Fibroblast of lung (primary cell): ENCODE measurements around the gene UBE2K. TPM values are rescaled to one million over a fixed set of nuclear protein-coding genes. Genes with fewer than 3 reads are reported as not detected.
A peak's percentile ranks its signal among the peaks of the same experiment; 100 is the strongest.

Experiments
- DNase-seq, 2 donors: peaks; one replicate each; pipeline versions ENCODE4 v3.0.0 to v3.0.0-alpha.2; 2010; ENCODE audit warnings: low read depth in 2 of 2
- H2AFZ ChIP-seq: 2 replicates; pipeline ENCODE4 v1.5.1; 2012; ENCODE audit warnings: low read length, control low read depth, inconsistent platforms
- H3K27ac ChIP-seq: 2 replicates; pipeline ENCODE4 v1.5.1; 2011; ENCODE audit warnings: low read length, control low read depth; ENCODE audit not compliant: insufficient read depth
- H3K27me3 ChIP-seq: 2 replicates; pipeline ENCODE4 v1.5.1; 2011; ENCODE audit warnings: mild to moderate bottlenecking, low read length; ENCODE audit not compliant: control insufficient read depth, insufficient read depth
- H3K36me3 ChIP-seq: 2 replicates; pipeline ENCODE4 v1.5.1; 2011; ENCODE audit warnings: low read length; ENCODE audit not compliant: control insufficient read depth, insufficient read depth
- H3K4me1 ChIP-seq: 2 replicates; pipeline ENCODE4 v1.5.1; 2011; ENCODE audit warnings: low read length; ENCODE audit not compliant: control insufficient read depth, insufficient read depth; ENCODE audit errors: extremely low read depth
- H3K4me2 ChIP-seq: 2 replicates; pipeline ENCODE4 v1.5.1; 2011; ENCODE audit warnings: low read length, control low read depth; ENCODE audit not compliant: insufficient read depth; ENCODE audit errors: extremely low read depth
- H3K4me3 ChIP-seq, 4 experiments: fragments of 200-600 bp in 1 of 4; sonication (generic) in 1 of 4; replicated peaks in 1 of 4; 2 replicates each; pipeline ENCODE4 v1.5.1; 2011 to 2016; ENCODE audit warnings: low read length in 4 of 4, low read depth in 3 of 4, mild to moderate bottlenecking in 3 of 4, control low read depth in 2 of 4, inconsistent platforms in 1 of 4, mixed read lengths in 1 of 4; ENCODE audit not compliant: insufficient read depth in 1 of 4; ENCODE audit errors: control extremely low read depth in 1 of 4
- H3K79me2 ChIP-seq: 2 replicates; pipeline ENCODE4 v1.5.1; 2012; ENCODE audit warnings: mild to moderate bottlenecking, low read length, inconsistent platforms; ENCODE audit not compliant: control insufficient read depth, insufficient read depth
- H3K9ac ChIP-seq: 2 replicates; pipeline ENCODE4 v1.5.1; 2011; ENCODE audit warnings: mild to moderate bottlenecking, low read length, control low read depth; ENCODE audit not compliant: insufficient read depth
- H3K9me3 ChIP-seq: 2 replicates; pipeline ENCODE4 v1.5.1; 2012; ENCODE audit warnings: low read depth, low read length; ENCODE audit not compliant: control insufficient read depth, insufficient read depth
- H4K20me1 ChIP-seq: 2 replicates; pipeline ENCODE4 v1.5.1; 2011; ENCODE audit warnings: low read length; ENCODE audit not compliant: control insufficient read depth, insufficient read depth; ENCODE audit errors: extremely low read depth
- CTCF ChIP-seq, 2 donors: IDR thresholded peaks in 1 of 2; conservative IDR thresholded peaks in 1 of 2; 1 replicate in 1 of 2; 2 replicates in 1 of 2; pipeline ENCODE4 v1.5.1; 2011 to 2012; ENCODE audit warnings: low read length in 2 of 2, control low read depth in 1 of 2, inconsistent platforms in 1 of 2, low read depth in 1 of 2, mild to moderate bottlenecking in 1 of 2
- EZH2 ChIP-seq: IDR thresholded peaks from 2 replicates; pipeline ENCODE4 v1.5.1; 2012; ENCODE audit warnings: low read length, control low read depth, mild to moderate bottlenecking; ENCODE audit errors: missing control alignments
- polyA minus RNA-seq: library from RNA; depleted of rRNA, polyadenylated mRNA; stranded (reverse); fragments of >200 nt; gene quantifications from 2 replicates; pipeline ENCODE4 v1.2.3, GENCODE V29; 2011; ENCODE audit warnings: low replicate concordance
- polyA plus RNA-seq, 2 donors: library from polyadenylated mRNA; depleted of rRNA in 1 of 2; stranded (reverse) in 1 of 2; unstranded in 1 of 2; fragments of >200 nt; gene quantifications; 2 replicates each; pipeline ENCODE4 v1.2.1, GENCODE V29; 2011 to 2012; ENCODE audit warnings: missing spikeins in 1 of 2
- total RNA-seq: library from RNA; depleted of rRNA; stranded (reverse); fragments of >200 nt; gene quantifications from 2 replicates; pipeline ENCODE4 v1.2.1, GENCODE V29; 2014

The UBE2K gene
- total RNA-seq (12.8 and 15.0 TPM in 2 replicates), polyA plus RNA-seq (121 and 122 TPM in 2 replicates), polyA minus RNA-seq (15.6 and 22.5 TPM in 2 replicates)
- polyA plus RNA-seq (2012) = 131 and 137 TPM in 2 replicates

- Histone ChIP-seq H3K27ac (peak within 1 kb of the TSS; percentile 92), H2AFZ (peak within 1 kb of the TSS; percentile 96), H4K20me1 (peaks cover 4% of the 10 kb centered on the region), H3K4me1 (no peaks in the 10 kb centered on the region), H3K9ac (peak within 1 kb of the TSS; percentile 94), H3K36me3 (no peaks in the 10 kb centered on the region), H3K9me3 (no peaks in the 10 kb centered on the region), H3K79me2 (peaks cover 49% of the 10 kb centered on the region), H3K4me2 (peak within 1 kb of the TSS; percentile 93), H3K27me3 (no peaks in the 10 kb centered on the region), H3K4me3 (peak within 1 kb of the TSS; percentile 89 to 97 (median 94))
- DNase-seq = peak; percentile 82 to 86
- TF ChIP-seq CTCF (conservative IDR thresholded peaks at IDR 0.05 in 1 of 2, IDR thresholded peaks at IDR 0.05 in 1 of 2; ENCODE audit: low read depth in 1 of 2, low read length in 2 of 2) (no peak), EZH2 (no peak)
These were observed at the start of gene UBE2K for GRCh38 chr4:39697740-39698423. Gene UBE2K (plus strand): TSS chr4:39698136. CDS start chr4:39698328, 192 bp downstream.

- H3K27ac ChIP-seq = no peak overlapping the region
- no peak overlapping the region for H2AFZ ChIP-seq
- no peaks in the 10 kb centered on the region for H4K20me1 ChIP-seq
- TF ChIP-seq CTCF (conservative IDR thresholded peaks at IDR 0.05 in 1 of 2, IDR thresholded peaks at IDR 0.05 in 1 of 2; ENCODE audit: low read depth in 1 of 2, low read length in 2 of 2) (no peak), EZH2 (no peak)
- no peaks in the 10 kb centered on the region for H3K4me1 ChIP-seq
- H3K9me3 ChIP-seq = no peaks in the 10 kb centered on the region
- H3K4me3 ChIP-seq = no peak overlapping the region
- H3K27me3 ChIP-seq = no peaks in the 10 kb centered on the region
- no peaks in the 10 kb centered on the region for H3K79me2 ChIP-seq
- no peak overlapping the region for H3K4me2 ChIP-seq
- no peak overlapping the region for H3K9ac ChIP-seq
- DNase-seq = no peak
- no peaks in the 10 kb centered on the region for H3K36me3 ChIP-seq
These were observed 49.7 kb upstream of the UBE2K start for GRCh38 chr4:39648213-39648612.

GRCh38 chr4:39648827-39649558 lies 48.9 kb upstream of the UBE2K start:
- TF ChIP-seq EZH2 (no peak), CTCF (conservative IDR thresholded peaks at IDR 0.05 in 1 of 2, IDR thresholded peaks at IDR 0.05 in 1 of 2; ENCODE audit: low read depth in 1 of 2, low read length in 2 of 2) (no peak)
- H3K4me2 ChIP-seq = no peak overlapping the region
- DNase-seq = no peak
- H2AFZ ChIP-seq = no peak overlapping the region
- H3K9me3 ChIP-seq = no peaks in the 10 kb centered on the region
- H3K4me3 ChIP-seq = no peak overlapping the region
- H3K4me1 ChIP-seq = no peaks in the 10 kb centered on the region
- no peaks in the 10 kb centered on the region for H3K27me3 ChIP-seq
- H3K9ac ChIP-seq = no peak overlapping the region
- no peaks in the 10 kb centered on the region for H3K36me3 ChIP-seq
- H3K27ac ChIP-seq = no peak overlapping the region
- no peaks in the 10 kb centered on the region for H3K79me2 ChIP-seq
- H4K20me1 ChIP-seq = no peaks in the 10 kb centered on the region
